Aorta (tissue), 5 donors: ENCODE measurements around the gene ZC3H7B. TPM values are rescaled to one million over a fixed set of nuclear protein-coding genes. Genes with fewer than 3 reads are reported as not detected.
"Not testable (repeated sequence)": the region's sequence is repeated elsewhere in the genome, so short reads cannot be mapped to it uniquely, and the experiment has no call there.

Source experiments
- ATAC-seq: fragments of 200-7000 bp; cut with Tn5 transposase; one replicate; pipeline ENCODE4 v1.9.1; 2022; ENCODE audit warnings: moderate library complexity; ENCODE audit not compliant: low FRiP score
- DNase-seq, 2 donors: peaks; one replicate each; pipeline ENCODE4 v3.0.0-alpha.2; 2020
- H3K27ac ChIP-seq, 2 donors: one replicate each; pipeline ENCODE4 v1.5.1; 2013; ENCODE audit warnings: low read length in 2 of 2, mild to moderate bottlenecking in 2 of 2, moderate library complexity in 2 of 2, control low read depth in 1 of 2, inconsistent platforms in 1 of 2, low read depth in 1 of 2
- H3K27me3 ChIP-seq, 2 donors: one replicate each; pipeline ENCODE4 v1.6.1; 2013; ENCODE audit warnings: control low read depth in 1 of 2, low read length in 1 of 2, mild to moderate bottlenecking in 1 of 2, moderate library complexity in 1 of 2; ENCODE audit not compliant: insufficient read depth in 2 of 2, control insufficient read depth in 1 of 2
- H3K36me3 ChIP-seq, 2 donors: one replicate each; pipeline ENCODE4 v1.6.1; 2013; ENCODE audit warnings: control low read depth in 1 of 2, low read length in 1 of 2, mild to moderate bottlenecking in 1 of 2; ENCODE audit not compliant: insufficient read depth in 2 of 2, control insufficient read depth in 1 of 2
- H3K4me1 ChIP-seq, 2 donors: one replicate each; pipeline ENCODE4 v1.6.1; 2013; ENCODE audit warnings: low read length in 2 of 2, control low read depth in 1 of 2, mild to moderate bottlenecking in 1 of 2, moderate library complexity in 1 of 2; ENCODE audit not compliant: insufficient read depth in 2 of 2, control insufficient read depth in 1 of 2
- H3K4me3 ChIP-seq, 2 donors: one replicate each; pipeline ENCODE4 v1.5.1; 2013; ENCODE audit warnings: low read length in 2 of 2, control low read depth in 1 of 2, mild to moderate bottlenecking in 1 of 2
- H3K9me3 ChIP-seq: one replicate; pipeline ENCODE4 v1.6.1; 2013; ENCODE audit warnings: mild to moderate bottlenecking, low read length; ENCODE audit not compliant: control insufficient read depth
- WGBS, 2 donors: extraction: QIAGEN DNeasy Blood & Tissue Kit; methylation state at CpG; one replicate each; pipeline ENCODE4 v1.1.7; 2013; 5-methylcytosine and 5-hydroxymethylcytosine counted together
- intact Hi-C, 2 donors: fragments of 100-400 bp; cut with DNase I; formaldehyde crosslinking; loops; one replicate each; pipeline versions ENCODE4 v1.14.2 to v1.15.0; 2022
- long read RNA-seq, 2 donors: library from polyadenylated mRNA; unstranded; transcript quantifications; one replicate each; pipeline ENCODE4 v2.0.0, GENCODE V29; 2020 to 2021
- polyA plus RNA-seq, 2 donors: library from polyadenylated mRNA; stranded (reverse); fragments of 200-250 nt; gene quantifications; one replicate each; pipeline ENCODE4 v1.2.3, GENCODE V29; 2013
- total RNA-seq, 2 donors: library from RNA; stranded (reverse); fragmentation: NEBNext Ultra II Directional; extraction: Animal tissue kit (Norgen Biotek cat#: 25700); gene quantifications; one replicate each; pipeline ENCODE4 v1.2.1, GENCODE V29; 2021
- donor health status: healthy with polysubstance abuse.
- donor health status: Bipolar disorder and iron deficiency.
- donor health status: DM: no; HTN: no; CAD: no.
- donor health status: DM: no; HTN: no; CAD: no.
- donor health status: DM: yes; HTN: yes; CAD: no.

Gene ZC3H7B
- total RNA-seq (10 to 100 TPM; 34.8 to 50.0 TPM), polyA plus RNA-seq (10 to 100 TPM; 14.8 to 23.7 TPM)
- long read RNA-seq, donor 1, full-length matches to known transcripts, result 2 of 12 reads
- long read RNA-seq, donor 1, partial matches to known transcripts, result 4 of 12 reads
- long read RNA-seq, donor 1, other reads (novel, unspliced or antisense), result 6 of 12 reads
- long read RNA-seq, donor 2, partial matches to known transcripts, result 8 of 14 reads
- long read RNA-seq, donor 2, other reads (novel, unspliced or antisense), result 6 of 14 reads

GRCh38 chr22:41301085-41302020 is at the start of gene ZC3H7B:
Gene ZC3H7B (plus strand): TSS chr22:41301525. CDS start chr22:41320661, 19,136 bp downstream.
- H3K27ac ChIP-seq, result peak within 1 kb of the TSS in 1 of 2 donors; percentile 52
- intact Hi-C loops, result loop anchor here in 1 of 2 donors (5.0 kb wide), 1 partner anchor 66 kb away; no protein-coding TSS in a partner anchor
- ATAC-seq (peak; percentile 95), DNase-seq (peak; percentile 89 to 92)
- H3K4me1 ChIP-seq, result peaks cover 2 to 3% of the 10 kb centered on the region in 2 donors
- H3K9me3 ChIP-seq, result no peaks in the 10 kb centered on the region
- no peaks in the 10 kb centered on the region for H3K27me3 ChIP-seq
- peak within 1 kb of the TSS; percentile 99 for H3K4me3 ChIP-seq
- H3K36me3 ChIP-seq, result no peaks in the 10 kb centered on the region
- 0% methylated on average over 67 to 74 of the region's 74 CpGs for WGBS, 2 donors

- H3K27ac ChIP-seq, result no peak overlapping the region
- WGBS, 2 donors, result 85 to 88% methylated on average over 8 of the region's 8 CpGs
- H3K27me3 ChIP-seq, result no peaks in the 10 kb centered on the region
- no peak overlapping the region for H3K4me3 ChIP-seq
- ATAC-seq, result no peak
- no peaks in the 10 kb centered on the region for H3K9me3 ChIP-seq
- H3K4me1 ChIP-seq, result no peaks in the 10 kb centered on the region
- H3K36me3 ChIP-seq, result peaks cover 6 to 10% of the 10 kb centered on the region in 2 donors
- intact Hi-C loops, result no loop called here
- DNase-seq, result no peak
Observed at GRCh38 chr22:41252365-41252764, 49.0 kb upstream of the ZC3H7B start.

- no peak for ATAC-seq
- WGBS, 2 donors, result 88 to 93% methylated on average over 7 of the region's 7 CpGs
- intact Hi-C loops, result no loop called here
Observed at GRCh38 chr22:41254230-41254629, 47.1 kb upstream of the ZC3H7B start.

GRCh38 chr22:41256254-41257253 is 44.8 kb upstream of the ZC3H7B start:
- Histone ChIP-seq H3K4me3 (no peak overlapping the region), H3K27me3 (no peaks in the 10 kb centered on the region), H3K9me3 (no peaks in the 10 kb centered on the region), H3K4me1 (no peaks in the 10 kb centered on the region), H3K27ac (no peak overlapping the region), H3K36me3 (peaks cover 6 to 7% of the 10 kb centered on the region in 2 donors)
- ATAC-seq (no peak), DNase-seq (no peak)
- WGBS, 2 donors, result 78 to 83% methylated on average over 20 of the region's 20 CpGs
- intact Hi-C loops, result no loop called here

More at GRCh38 chr22:41254230-41254629, 47.1 kb upstream of the ZC3H7B start:
- Histone ChIP-seq H3K4me1 (no peaks in the 10 kb centered on the region), H3K9me3 (no peaks in the 10 kb centered on the region), H3K27ac (no peak overlapping the region), H3K36me3 (peaks cover 6% of the 10 kb centered on the region in 2 donors), H3K27me3 (no peaks in the 10 kb centered on the region), H3K4me3 (no peak overlapping the region)
- no peak for DNase-seq

- DNase-seq (no peak), ATAC-seq (no peak)
- Histone ChIP-seq H3K4me3 (no peak overlapping the region), H3K4me1 (no peaks in the 10 kb centered on the region), H3K36me3 (peaks cover 6 to 8% of the 10 kb centered on the region in 2 donors), H3K9me3 (no peaks in the 10 kb centered on the region), H3K27me3 (no peaks in the 10 kb centered on the region), H3K27ac (no peak overlapping the region)
- intact Hi-C loops, result no loop called here
- 93% methylated on average over 11 of the region's 11 CpGs for WGBS, 2 donors
Observed at GRCh38 chr22:41257696-41258095, 43.6 kb upstream of the ZC3H7B start.

- H3K36me3 ChIP-seq, result peaks cover 3 to 13% of the 10 kb centered on the region in 2 donors
- H3K4me1 ChIP-seq, DNase-seq, H3K4me3 ChIP-seq, H3K27ac ChIP-seq, intact Hi-C loops, H3K27me3 ChIP-seq, ATAC-seq, H3K9me3 ChIP-seq: not testable (repeated sequence)
- 97 to 98% methylated on average over 4 of the region's 4 CpGs for WGBS, 2 donors
Observed at GRCh38 chr22:41259756-41260155, 41.6 kb upstream of the ZC3H7B start.

GRCh38 chr22:41260871-41261270 is 40.5 kb upstream of the ZC3H7B start:
- Histone ChIP-seq H3K4me3 (no peak overlapping the region), H3K36me3 (peaks cover 2 to 13% of the 10 kb centered on the region in 2 donors), H3K9me3 (no peaks in the 10 kb centered on the region), H3K4me1 (no peaks in the 10 kb centered on the region), H3K27ac (no peak overlapping the region), H3K27me3 (no peaks in the 10 kb centered on the region)
- intact Hi-C loops, result no loop called here
- ATAC-seq (no peak), DNase-seq (no peak)
- WGBS, 2 donors, result 97 to 98% methylated on average over 7 of the region's 7 CpGs
